HCT116 (cell line): Measurements from ENCODE around the gene MRPS18C. TPM values are rescaled to one million over a fixed set of nuclear protein-coding genes. Genes with fewer than 3 reads are reported as not detected.
"Not testable (repeated sequence)": the region's sequence is repeated elsewhere in the genome, so short reads cannot be mapped to it uniquely, and the experiment has no call there.

Source experiments
- ATAC-seq: fragments of 200-7000 bp; cut with Tn5 transposase; 2 replicates; pipeline ENCODE4 v1.9.1; 2020; ENCODE audit warnings: mild to moderate bottlenecking, moderate library complexity
- BruUV-seq: library from RNA; stranded (reverse); fragments of 400-500 nt; replicated peaks from 2 replicates; lab custom pipeline; 2021; lab: Mats Ljungman, UMichigan
- CTCF ChIA-PET: fragments of 300-600 bp; sonication (Branson Sonifier 250); formaldehyde crosslinking; loops from one replicate; lab custom pipeline; 2021; ENCODE audit warnings: antibody characterized with exemption; lab: Charles Lee
- POLR2A ChIA-PET: fragments of 300-600, 350-600 bp; sonication (Branson Sonifier 250); formaldehyde crosslinking; loops from one replicate; lab custom pipeline; 2021; ENCODE audit warnings: antibody characterized with exemption; lab: Charles Lee
- RAD21 ChIA-PET, 2 experiments: fragments of 300-600 bp; sonication (Branson Sonifier 250); formaldehyde crosslinking; loops; one replicate each; lab custom pipeline; 2023; ENCODE audit warnings: low total read pairs in 2 of 2; ENCODE audit not compliant: uncharacterized antibody in 2 of 2, unreplicated experiment in 2 of 2, low non-redundant PET in 1 of 2; lab: Charles Lee
- DNase-seq: peaks from one replicate; pipeline ENCODE4 v3.0.0-alpha.2; 2010; ENCODE audit warnings: low read depth, low spot score
- H2AFZ ChIP-seq: fragments of 200-600 bp; shearing (Covaris generic), sonication (generic); 2 replicates; pipeline ENCODE4 v1.6.1; 2017; ENCODE audit warnings: low read depth, mixed run types, mixed read lengths, antibody characterized with exemption, low read length; ENCODE audit not compliant: poor library complexity, severe bottlenecking
- H3K27ac ChIP-seq: 2 replicates; pipeline ENCODE4 v1.5.1; 2012; ENCODE audit warnings: low read depth, low read length
- H3K27me3 ChIP-seq: fragments of 200-600 bp; sonication (generic); 2 replicates; pipeline ENCODE4 v1.6.1; 2016; ENCODE audit warnings: mixed run types, low read length, mixed read lengths; ENCODE audit not compliant: insufficient read depth
- H3K36me3 ChIP-seq, 2 experiments: fragments of 200-500 bp in 1 of 2; fragments of 200-600 bp in 1 of 2; sonication (Bioruptor generic) in 1 of 2; sonication (generic) in 1 of 2; 2 replicates each; pipeline versions ENCODE4 v1.5.1 to v1.6.1; 2014 to 2016; ENCODE audit warnings: low read length in 2 of 2, inconsistent platforms in 1 of 2, mixed read lengths in 1 of 2, mixed run types in 1 of 2; ENCODE audit not compliant: insufficient read depth in 2 of 2, control insufficient read depth in 1 of 2
- H3K4me1 ChIP-seq, 2 experiments: fragments of 200-600 bp in 1 of 2; sonication (generic) in 1 of 2; 2 replicates each; pipeline versions ENCODE4 v1.5.1 to v1.6.1; 2012 to 2017; ENCODE audit warnings: low read length in 2 of 2, inconsistent platforms in 1 of 2, mild to moderate bottlenecking in 1 of 2, mixed read lengths in 1 of 2, mixed run types in 1 of 2, moderate library complexity in 1 of 2; ENCODE audit not compliant: insufficient read depth in 2 of 2, control insufficient read depth in 1 of 2
- H3K4me2 ChIP-seq: fragments of 200-600 bp; sonication (generic); 2 replicates; pipeline ENCODE4 v1.6.1; 2017; ENCODE audit warnings: mixed run types, low read length, mixed read lengths
- H3K4me3 ChIP-seq, 2 experiments: fragments of 200-600 bp in 1 of 2; sonication (generic) in 1 of 2; replicated peaks in 1 of 2; 2 replicates each; pipeline ENCODE4 v1.5.1; 2011 to 2016; ENCODE audit warnings: low read length in 2 of 2, control low read depth in 1 of 2, low read depth in 1 of 2, mild to moderate bottlenecking in 1 of 2, mixed read lengths in 1 of 2, mixed run types in 1 of 2
- H3K79me2 ChIP-seq: fragments of 200-600 bp; sonication (generic); 2 replicates; pipeline ENCODE4 v1.6.1; 2017; ENCODE audit warnings: mild to moderate bottlenecking, mixed run types, low read length, moderate library complexity, mixed read lengths; ENCODE audit not compliant: insufficient read depth
- H3K9ac ChIP-seq: fragments of 200-600 bp; sonication (generic); 2 replicates; pipeline ENCODE4 v1.6.1; 2016; ENCODE audit warnings: low read length, mixed read lengths
- H3K9me2 ChIP-seq: fragments of 200-600 bp; sonication (generic), shearing (Covaris generic); 2 replicates; pipeline ENCODE4 v1.6.1; 2017; ENCODE audit warnings: mixed run types, mild to moderate bottlenecking, moderate library complexity; ENCODE audit not compliant: insufficient read depth
- H3K9me3 ChIP-seq, 2 experiments: fragments of 200-500 bp in 1 of 2; fragments of 200-600 bp in 1 of 2; sonication (Bioruptor generic) in 1 of 2; sonication (generic) in 1 of 2; 2 replicates each; pipeline ENCODE4 v1.6.1; 2014 to 2017; ENCODE audit warnings: low read length in 2 of 2, mixed read lengths in 2 of 2, inconsistent platforms in 1 of 2, low read depth in 1 of 2, mild to moderate bottlenecking in 1 of 2, mixed run types in 1 of 2, moderate library complexity in 1 of 2; ENCODE audit not compliant: control insufficient read depth in 1 of 2, insufficient read depth in 1 of 2
- H4K20me1 ChIP-seq: fragments of 200-600 bp; sonication (generic), shearing (Covaris generic); 2 replicates; pipeline ENCODE4 v1.6.1; 2017; ENCODE audit warnings: mixed run types, mild to moderate bottlenecking, moderate library complexity; ENCODE audit not compliant: insufficient read depth
- intact Hi-C: fragments of 100-400 bp; cut with micrococcal nuclease; formaldehyde crosslinking; loops from 2 replicates; pipeline ENCODE4 v1.10.0; 2022
- total RNA-seq: library from RNA; stranded (reverse); gene quantifications from one replicate; pipeline ENCODE4 v1.2.1, GENCODE V29; 2021; ENCODE audit not compliant: unreplicated experiment
- TF ChIP-seq, protein P1 (sequence below): IDR thresholded peaks from 2 replicates; pipeline ENCODE4 v1.6.1; 2012

MRPS18C gene
- total RNA-seq, 1 experiment from 2014 or later, result 59.1 TPM

DNA sequence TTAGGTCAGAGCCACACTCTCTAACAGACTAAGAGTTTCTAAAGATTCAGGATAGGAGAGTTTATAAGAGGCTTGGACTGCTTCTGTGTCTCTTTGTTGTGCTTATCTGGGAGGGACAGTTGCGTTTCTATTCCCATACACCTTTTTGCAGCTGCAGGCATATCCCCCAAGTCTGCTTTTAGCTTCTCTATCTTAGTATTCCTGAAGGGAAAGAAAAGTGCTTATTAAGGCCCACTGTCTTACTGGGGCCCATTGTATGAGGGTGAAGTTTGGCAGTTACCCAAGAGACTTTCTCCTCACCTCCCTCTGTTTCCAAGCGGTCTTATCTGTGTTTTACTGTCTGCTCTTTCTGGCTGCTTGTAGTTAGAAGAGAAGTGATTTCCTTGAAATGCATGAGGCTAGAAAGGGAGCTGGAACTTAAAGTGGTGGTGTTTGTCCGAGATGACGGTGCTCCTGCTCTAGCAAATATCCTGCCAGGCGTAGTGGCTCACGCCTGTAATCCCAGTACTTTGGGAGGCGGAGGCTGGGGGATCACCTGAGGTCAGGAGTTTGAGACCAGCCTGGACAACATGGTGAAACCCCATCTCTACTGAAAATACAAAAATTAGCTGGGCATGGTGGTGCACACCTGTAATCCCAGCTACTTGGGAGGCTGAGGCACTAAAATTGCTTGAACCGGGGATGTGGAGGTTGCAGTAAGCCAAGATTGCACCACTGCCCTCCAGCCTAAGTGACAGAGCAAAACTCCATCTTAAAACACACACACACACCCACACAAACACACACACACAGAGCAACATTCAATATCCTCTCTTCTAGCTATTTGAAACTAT is 40.4 kb downstream of the MRPS18C start:
- H4K20me1 ChIP-seq, RAD21 ChIA-PET, H3K9me2 ChIP-seq, DNase-seq, H3K4me1 ChIP-seq, H3K9ac ChIP-seq, H3K9me3 ChIP-seq, H3K36me3 ChIP-seq, BruUV-seq, ATAC-seq, H3K27me3 ChIP-seq, H3K4me2 ChIP-seq, H3K27ac ChIP-seq, H3K79me2 ChIP-seq, POLR2A ChIA-PET, H2AFZ ChIP-seq, CTCF ChIA-PET, H3K4me3 ChIP-seq, intact Hi-C loops: not testable (repeated sequence)

DNA sequence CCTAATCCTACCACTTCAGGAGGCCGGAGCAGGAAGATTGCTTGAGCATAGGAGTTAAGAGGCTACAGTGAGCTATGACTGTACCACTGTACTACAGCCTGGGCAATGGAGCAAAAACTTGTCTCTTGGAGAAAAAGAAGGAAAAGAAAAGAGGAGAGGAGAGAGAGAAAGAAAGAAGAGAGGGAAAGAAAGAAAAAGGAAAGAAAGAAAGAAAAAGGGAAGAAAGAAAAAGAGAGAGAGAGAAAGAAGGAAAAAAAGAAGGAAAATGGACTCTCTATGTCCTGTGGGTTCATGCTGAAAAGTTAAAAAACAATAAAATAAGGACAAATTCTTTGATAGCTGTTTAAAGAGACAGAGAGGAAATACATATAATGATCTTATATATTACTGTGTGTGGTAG is 42.3 kb downstream of the MRPS18C start:
- ChIA-PET POLR2A (no interaction called here), CTCF (interaction anchor here (1.0 to 2.1 kb wide), 2 partner anchors 11 to 146 kb away, joined by 3 to 6 read pairs; no protein-coding TSS in a partner anchor), RAD21 (no interaction called here)
- Histone ChIP-seq H2AFZ (no peak overlapping the region), H3K9me2 (no peaks in the 10 kb centered on the region), H3K36me3 (no peaks in the 10 kb centered on the region), H3K4me3 (no peak overlapping the region), H3K79me2 (no peaks in the 10 kb centered on the region), H4K20me1 (no peaks in the 10 kb centered on the region), H3K9me3 (no peaks in the 10 kb centered on the region), H3K27ac (no peak overlapping the region), H3K9ac (no peak overlapping the region), H3K4me2 (no peak overlapping the region), H3K27me3 (no peaks in the 10 kb centered on the region), H3K4me1 (no peaks in the 10 kb centered on the region)
- TF ChIP-seq, protein P1, sequence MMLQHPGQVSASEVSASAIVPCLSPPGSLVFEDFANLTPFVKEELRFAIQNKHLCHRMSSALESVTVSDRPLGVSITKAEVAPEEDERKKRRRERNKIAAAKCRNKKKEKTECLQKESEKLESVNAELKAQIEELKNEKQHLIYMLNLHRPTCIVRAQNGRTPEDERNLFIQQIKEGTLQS, result no peak
- no peak for DNase-seq
- no TSS peak for BruUV-seq
- intact Hi-C loops, result no loop called here
- ATAC-seq, result no peak

DNA sequence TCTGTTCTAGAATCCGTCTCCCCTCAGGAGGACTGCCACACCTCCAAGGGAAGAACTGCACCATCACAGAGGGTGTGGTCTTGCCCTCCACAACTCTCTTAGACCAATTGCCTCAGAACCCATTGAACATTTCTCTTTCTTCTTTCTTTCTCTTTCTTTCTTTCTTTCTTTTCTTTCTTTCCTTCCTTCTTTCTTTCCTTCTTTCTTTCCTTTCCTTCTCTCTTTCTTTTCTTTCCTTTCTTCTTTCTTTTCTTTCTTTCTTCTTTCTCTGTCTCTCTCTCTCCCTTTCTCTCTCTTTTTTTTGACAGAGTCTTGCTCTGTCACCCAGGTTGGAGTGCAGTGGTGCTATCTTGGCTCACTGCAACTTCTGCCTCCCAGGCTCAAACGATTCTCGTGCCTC is 45.8 kb downstream of the MRPS18C start:
- H4K20me1 ChIP-seq, H3K9me2 ChIP-seq, H3K27me3 ChIP-seq, ATAC-seq, H3K79me2 ChIP-seq, POLR2A ChIA-PET, H2AFZ ChIP-seq, RAD21 ChIA-PET, H3K4me1 ChIP-seq, H3K27ac ChIP-seq, CTCF ChIA-PET, H3K9ac ChIP-seq, H3K36me3 ChIP-seq, DNase-seq, BruUV-seq, H3K4me3 ChIP-seq, H3K9me3 ChIP-seq, H3K4me2 ChIP-seq: not testable (repeated sequence)
- intact Hi-C loops, result loop anchor here (10.0 kb wide), 1 partner anchor 1003 kb away; no protein-coding TSS in a partner anchor
